Immature natural killer cell (primary cell): Measurements from ENCODE around the gene GPATCH8. TPM values are rescaled to one million over a fixed set of nuclear protein-coding genes. Genes with fewer than 3 reads are reported as not detected.

ENCODE experiments used
- DNase-seq, 3 donors: peaks; one replicate each; pipeline ENCODE4 v3.0.0; 2022; ENCODE audit warnings: mixed read lengths in 1 of 3
- H3K27ac Mint-ChIP-seq, 6 donors: one replicate each; pipeline ENCODE4 v1.8.0; 2020; ENCODE audit warnings: mixed read lengths in 6 of 6, mild to moderate bottlenecking in 5 of 6, inconsistent platforms in 4 of 6, moderate library complexity in 3 of 6
- H3K27me3 Mint-ChIP-seq, 3 donors: one replicate each; pipeline ENCODE4 v1.8.0; 2020 to 2021; ENCODE audit warnings: low read depth in 3 of 3, mild to moderate bottlenecking in 3 of 3, mixed read lengths in 3 of 3, moderate library complexity in 3 of 3, inconsistent platforms in 1 of 3
- H3K36me3 Mint-ChIP-seq, 3 donors: one replicate each; pipeline ENCODE4 v1.8.0; 2020; ENCODE audit warnings: mixed read lengths in 3 of 3, inconsistent platforms in 2 of 3, mild to moderate bottlenecking in 2 of 3
- H3K4me1 Mint-ChIP-seq, 2 donors: one replicate each; pipeline ENCODE4 v1.8.0; 2020; ENCODE audit warnings: inconsistent platforms in 2 of 2, mild to moderate bottlenecking in 2 of 2, mixed read lengths in 2 of 2, moderate library complexity in 1 of 2
- H3K4me3 Mint-ChIP-seq, 5 donors: one replicate each; pipeline ENCODE4 v1.8.0; 2020; ENCODE audit warnings: mild to moderate bottlenecking in 5 of 5, mixed read lengths in 5 of 5, inconsistent platforms in 3 of 5, moderate library complexity in 3 of 5
- H3K9me3 Mint-ChIP-seq, 6 donors: one replicate each; pipeline ENCODE4 v1.8.0; 2020; ENCODE audit warnings: mild to moderate bottlenecking in 6 of 6, mixed read lengths in 6 of 6, inconsistent platforms in 4 of 6, moderate library complexity in 3 of 6
- polyA plus RNA-seq, 3 donors: library from polyadenylated mRNA; unstranded; fragments of 300-500 nt; fragmentation: Illumina TruSeq; gene quantifications; one replicate each; pipeline ENCODE4 v1.2.3, GENCODE V29; 2021

GPATCH8 gene
- polyA plus RNA-seq, 3 donors from 2014 or later, result 15.5 to 101 (median 22.1) TPM

GRCh38 chr17:44362949-44363612, 140.1 kb downstream of the GPATCH8 start:
- Mint-ChIP-seq H3K4me1 (peaks cover 3 to 5% of the 10 kb centered on the region in 2 donors), H3K27ac (no peak overlapping the region), H3K36me3 (no peaks in the 10 kb centered on the region), H3K27me3 (peaks cover 6 to 16% (median 10%) of the 10 kb centered on the region in 3 donors), H3K4me3 (peak overlapping the region; percentile 69 to 78 (median 75)), H3K9me3 (no peaks in the 10 kb centered on the region)
- no peak for DNase-seq

DNA sequence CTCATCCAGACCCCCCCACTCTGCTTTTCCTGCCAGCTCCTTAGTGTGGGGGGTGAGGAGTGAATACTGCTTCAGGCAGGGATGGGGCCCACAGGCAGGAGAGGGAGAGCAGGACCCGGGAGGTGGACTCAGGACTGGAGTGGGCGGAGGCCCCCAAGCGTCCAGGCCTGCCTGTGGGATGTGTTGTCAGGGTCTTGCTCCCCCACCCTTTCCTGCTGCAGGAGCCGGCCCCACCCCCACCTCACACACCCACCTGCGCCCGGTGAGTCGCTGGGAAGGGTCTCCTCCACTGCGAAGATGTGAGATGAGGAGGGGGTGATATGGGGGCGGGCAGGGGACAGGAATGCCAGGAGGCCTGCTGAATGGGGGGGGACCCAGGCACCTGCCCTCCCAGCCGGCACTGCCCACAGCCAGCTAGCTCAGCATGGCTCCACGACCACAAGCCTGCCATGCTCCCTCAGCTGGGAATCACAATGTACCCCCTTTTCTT, 140.7 kb downstream of the GPATCH8 start:
- H3K4me3 Mint-ChIP-seq, result peak overlapping the region in 2 of 5 donors; percentile 36 to 47
- no peak for DNase-seq
- H3K9me3 Mint-ChIP-seq, result no peaks in the 10 kb centered on the region
- H3K4me1 Mint-ChIP-seq, result peaks cover 3 to 5% of the 10 kb centered on the region in 2 donors
- H3K27ac Mint-ChIP-seq, result no peak overlapping the region
- H3K27me3 Mint-ChIP-seq, result peaks cover 6 to 16% (median 6%) of the 10 kb centered on the region in 3 donors
- no peaks in the 10 kb centered on the region for H3K36me3 Mint-ChIP-seq

- Mint-ChIP-seq H3K9me3 (no peaks in the 10 kb centered on the region), H3K27ac (no peak overlapping the region), H3K4me3 (peak overlapping the region in 1 of 5 donors; percentile 2), H3K27me3 (peaks cover 3 to 16% (median 6%) of the 10 kb centered on the region in 3 donors), H3K36me3 (no peaks in the 10 kb centered on the region), H3K4me1 (peaks cover 3 to 5% of the 10 kb centered on the region in 2 donors)
- no peak for DNase-seq
Measured at GRCh38 chr17:44361292-44362260, 141.6 kb downstream of the GPATCH8 start.

GRCh38 chr17:44360826-44361225, 142.4 kb downstream of the GPATCH8 start:
- H3K4me3 Mint-ChIP-seq, result no peak overlapping the region
- no peak for DNase-seq
- H3K27me3 Mint-ChIP-seq, result peaks cover 3 to 9% (median 4%) of the 10 kb centered on the region in 3 donors
- no peaks in the 10 kb centered on the region for H3K36me3 Mint-ChIP-seq
- H3K27ac Mint-ChIP-seq, result no peak overlapping the region
- H3K4me1 Mint-ChIP-seq, result peaks cover 3 to 5% of the 10 kb centered on the region in 2 donors
- no peaks in the 10 kb centered on the region for H3K9me3 Mint-ChIP-seq

- Mint-ChIP-seq H3K27me3 (peaks cover 4 to 5% (median 4%) of the 10 kb centered on the region in 3 donors), H3K9me3 (no peaks in the 10 kb centered on the region), H3K4me3 (peak overlapping the region in 1 of 5 donors; percentile 1), H3K36me3 (no peaks in the 10 kb centered on the region), H3K4me1 (peaks cover 3 to 4% of the 10 kb centered on the region in 2 donors), H3K27ac (no peak overlapping the region)
- DNase-seq, result no peak
Measured at GRCh38 chr17:44360144-44360533, 143.1 kb downstream of the GPATCH8 start.

GRCh38 chr17:44359458-44360143, 143.6 kb downstream of the GPATCH8 start:
- DNase-seq, result no peak
- Mint-ChIP-seq H3K9me3 (no peaks in the 10 kb centered on the region), H3K4me3 (no peak overlapping the region), H3K27ac (no peak overlapping the region), H3K27me3 (peaks cover 3 to 5% (median 4%) of the 10 kb centered on the region in 3 donors), H3K36me3 (no peaks in the 10 kb centered on the region), H3K4me1 (peaks cover 0 to 3% of the 10 kb centered on the region in 2 donors)

- Mint-ChIP-seq H3K9me3 (no peaks in the 10 kb centered on the region), H3K27ac (no peak overlapping the region), H3K36me3 (no peaks in the 10 kb centered on the region), H3K4me1 (peaks cover 0 to 3% of the 10 kb centered on the region in 2 donors), H3K4me3 (no peak overlapping the region), H3K27me3 (peaks cover 2 to 4% (median 3%) of the 10 kb centered on the region in 3 donors)
- DNase-seq, result no peak
Measured at GRCh38 chr17:44359006-44359405, 144.2 kb downstream of the GPATCH8 start.

DNA sequence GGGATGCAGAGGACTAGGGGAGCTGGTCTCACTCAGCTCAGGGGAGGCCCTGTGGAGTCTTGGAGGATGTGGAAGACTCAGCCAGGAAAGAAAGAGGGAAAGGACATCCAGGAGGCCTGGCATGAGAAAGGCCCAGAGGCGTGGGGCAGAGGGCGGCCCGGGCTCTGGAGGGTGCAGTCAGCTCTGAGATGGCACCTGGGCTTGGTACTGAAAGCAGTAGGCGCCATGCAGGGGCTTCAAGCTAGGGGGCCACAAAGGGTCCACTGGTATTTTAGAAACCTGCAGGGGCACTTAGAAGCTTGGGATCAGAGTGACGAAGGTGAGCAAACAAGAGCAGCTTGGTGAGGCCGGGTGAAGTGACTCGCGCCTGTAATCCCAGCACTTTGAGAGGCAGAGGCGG, 145.1 kb downstream of the GPATCH8 start:
- Mint-ChIP-seq H3K36me3 (no peaks in the 10 kb centered on the region), H3K4me3 (no peak overlapping the region), H3K9me3 (no peaks in the 10 kb centered on the region), H3K27ac (no peak overlapping the region), H3K4me1 (peaks cover 0 to 3% of the 10 kb centered on the region in 2 donors), H3K27me3 (peaks cover 2 to 4% (median 3%) of the 10 kb centered on the region in 3 donors)
- DNase-seq, result no peak

DNA sequence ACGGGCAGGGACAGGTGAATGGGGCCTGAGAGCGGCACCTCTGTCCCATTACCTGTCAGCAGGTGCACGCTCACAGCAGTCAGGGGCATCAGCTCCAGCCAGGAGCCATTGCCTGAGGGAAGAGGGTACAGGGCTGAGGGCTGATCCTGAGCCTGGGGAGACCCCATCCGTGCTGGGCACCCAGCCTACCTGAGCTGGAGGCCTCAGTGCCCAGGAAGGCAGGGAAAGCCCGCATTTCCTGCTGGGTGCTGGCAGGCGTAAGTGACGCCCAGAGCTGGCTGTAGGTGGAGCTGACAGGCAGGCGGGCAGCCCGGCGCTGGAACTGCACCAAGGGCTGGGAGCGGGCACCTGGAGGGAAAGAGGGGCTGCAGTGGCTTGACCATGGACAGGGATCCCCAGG, 147.0 kb downstream of the GPATCH8 start:
- Mint-ChIP-seq H3K4me1 (peaks cover 0 to 4% of the 10 kb centered on the region in 2 donors), H3K36me3 (no peaks in the 10 kb centered on the region), H3K27ac (no peak overlapping the region), H3K4me3 (peak overlapping the region in 2 of 5 donors; percentile 9 to 18), H3K27me3 (peaks cover 0 to 3% (median 2%) of the 10 kb centered on the region in 3 donors), H3K9me3 (no peaks in the 10 kb centered on the region)
- DNase-seq, result no peak

DNA sequence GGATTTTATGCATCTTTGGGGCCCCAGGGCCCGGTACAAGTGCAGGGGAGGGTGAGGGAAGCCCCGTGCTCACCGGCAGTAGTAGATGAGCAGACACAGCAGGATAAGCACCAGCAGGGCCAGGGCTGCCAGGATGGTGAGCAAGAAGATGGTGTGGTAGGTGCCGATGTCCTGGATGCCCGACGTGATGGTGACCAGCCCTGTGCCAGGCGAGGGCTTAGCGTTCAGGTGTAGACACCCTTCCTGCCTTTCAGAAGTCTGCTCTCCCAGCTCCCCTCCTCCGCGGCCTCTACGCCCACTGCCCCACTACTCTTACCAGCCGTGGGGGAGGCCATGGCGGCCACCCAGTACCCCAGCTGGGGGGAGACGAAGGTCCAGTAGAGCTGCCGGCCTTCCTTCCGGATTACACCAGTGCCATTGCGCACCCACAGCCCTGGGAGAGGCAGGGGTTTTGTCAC, 147.5 kb downstream of the GPATCH8 start:
- Mint-ChIP-seq H3K4me3 (peak overlapping the region in 3 of 5 donors; percentile 18 to 45 (median 44)), H3K27ac (no peak overlapping the region), H3K9me3 (no peaks in the 10 kb centered on the region), H3K27me3 (peaks cover 0 to 3% (median 0%) of the 10 kb centered on the region in 3 donors), H3K4me1 (peaks cover 0 to 4% of the 10 kb centered on the region in 2 donors), H3K36me3 (no peaks in the 10 kb centered on the region)
- no peak for DNase-seq

DNA sequence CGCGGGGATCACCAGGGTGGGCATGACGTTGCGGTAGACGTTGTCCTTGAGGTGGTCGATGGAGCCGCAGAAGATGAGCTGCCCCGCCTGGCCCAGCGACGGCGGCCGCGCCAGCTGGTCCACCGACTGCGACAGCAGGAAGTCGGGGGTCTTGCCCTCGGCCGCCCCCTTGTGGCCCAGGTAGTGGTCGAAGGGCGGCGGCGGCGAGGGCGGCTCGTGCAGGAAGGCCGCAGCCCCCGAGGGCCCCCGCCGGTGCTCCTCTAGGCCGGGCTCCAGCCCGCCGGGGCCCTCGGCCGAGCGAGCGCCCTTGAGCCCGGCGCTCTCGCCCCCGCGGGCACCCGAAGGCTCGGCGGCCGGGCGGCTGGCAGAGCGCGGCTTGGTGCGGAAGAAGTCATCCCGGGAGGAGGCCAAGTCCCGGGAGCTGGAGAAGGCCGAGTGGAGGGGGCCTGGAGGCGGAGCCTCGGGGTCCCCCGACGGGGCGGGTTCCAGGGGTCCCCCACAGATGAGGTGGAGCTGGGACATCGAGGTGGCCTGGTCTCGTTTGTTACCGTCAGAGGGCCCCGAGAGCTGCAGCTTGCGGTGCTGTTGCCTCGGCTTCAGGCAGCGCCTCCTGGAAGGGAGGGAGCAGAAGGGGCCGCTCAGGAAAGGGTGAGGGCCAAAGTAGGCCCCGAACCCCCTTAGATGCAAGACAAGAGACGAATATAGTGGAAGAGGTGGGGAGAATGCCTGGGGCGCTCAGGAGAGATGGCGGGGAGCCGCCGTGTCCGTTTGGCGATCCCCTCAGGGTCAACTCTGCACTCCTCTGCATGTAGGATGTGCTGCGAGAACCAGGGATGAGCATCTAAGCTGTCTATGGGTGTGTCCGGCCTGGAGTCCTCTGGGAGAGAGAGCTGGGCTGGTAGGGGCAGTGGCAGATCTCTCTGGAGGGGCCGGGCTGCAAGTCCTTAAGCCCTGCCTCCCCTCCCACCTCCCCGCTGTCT, 148.3 kb downstream of the GPATCH8 start:
- peaks cover 0 to 4% of the 10 kb centered on the region in 2 donors for H3K4me1 Mint-ChIP-seq
- DNase-seq, result peak; percentile 51 to 57 (median 55)
- peaks cover 0 to 3% (median 0%) of the 10 kb centered on the region in 3 donors for H3K27me3 Mint-ChIP-seq
- no peaks in the 10 kb centered on the region for H3K9me3 Mint-ChIP-seq
- H3K36me3 Mint-ChIP-seq, result no peaks in the 10 kb centered on the region
- peak overlapping the region; percentile 52 to 78 (median 64) for H3K4me3 Mint-ChIP-seq
- no peak overlapping the region for H3K27ac Mint-ChIP-seq

- peaks cover 0 to 3% (median 1%) of the 10 kb centered on the region in 3 donors for H3K27me3 Mint-ChIP-seq
- peak; percentile 21 to 31 (median 27) for DNase-seq
Measured at GRCh38 chr17:44353672-44354331, 149.4 kb downstream of the GPATCH8 start.

More at GRCh38 chr17:44353672-44354331, 149.4 kb downstream of the GPATCH8 start:
- H3K4me1 Mint-ChIP-seq, result peaks cover 2 to 4% of the 10 kb centered on the region in 2 donors
- no peaks in the 10 kb centered on the region for H3K36me3 Mint-ChIP-seq
- no peaks in the 10 kb centered on the region for H3K9me3 Mint-ChIP-seq
- no peak overlapping the region for H3K27ac Mint-ChIP-seq
- peak overlapping the region; percentile 30 to 76 (median 45) for H3K4me3 Mint-ChIP-seq
